GM12878 (cell line): Measurements from ENCODE around the gene STAT5A. TPM values are rescaled to one million over a fixed set of nuclear protein-coding genes. Genes with fewer than 3 reads are reported as not detected.

ENCODE experiments used
- ATAC-seq: fragments of 200-7000 bp; cut with Tn5 transposase; 3 replicates; pipeline ENCODE4 v1.9.1; 2020; ENCODE audit warnings: mild to moderate bottlenecking, moderate library complexity
- BruUV-seq: library from RNA; stranded (reverse); fragments of 400-500 nt; replicated peaks from 2 replicates; lab custom pipeline; 2021; lab: Mats Ljungman, UMichigan
- CTCF ChIA-PET: fragments of 300-600 bp; sonication (Branson Sonifier 250); formaldehyde crosslinking; extraction: SDS; loops from one replicate; lab custom pipeline; 2021; ENCODE audit warnings: inconsistent platforms; lab: Yijun Ruan, JAX
- POLR2A ChIA-PET: fragments of 350-600 bp; formaldehyde crosslinking; extraction: SDS; loops from one replicate; lab custom pipeline; 2021; ENCODE audit warnings: inconsistent platforms; lab: Charles Lee
- RAD21 ChIA-PET: fragments of 300-600 bp; sonication (Branson Sonifier 250); formaldehyde crosslinking; loops from one replicate; lab custom pipeline; 2023; ENCODE audit warnings: antibody characterized with exemption; ENCODE audit not compliant: unreplicated experiment; lab: Charles Lee
- SMC1A ChIA-PET: fragments of 300-600 bp; sonication (Branson Sonifier 250); formaldehyde crosslinking; loops from one replicate; lab custom pipeline; 2023; ENCODE audit not compliant: unreplicated experiment, uncharacterized antibody; lab: Charles Lee
- DNase-seq: peaks from one replicate; pipeline ENCODE4 v3.0.0-alpha.2; 2011; ENCODE audit warnings: low read depth, low spot score
- FAIRE-seq: peaks from 3 replicates; lab custom pipeline; 2011; peaks lifted over from hg19 to GRCh38; lab: Jason Lieb, UNC
- H2AFZ ChIP-seq: 2 replicates; pipeline ENCODE4 v1.6.0; 2011; ENCODE audit warnings: low read depth, low read length, control low read depth; ENCODE audit not compliant: control insufficient read depth
- H3K27ac ChIP-seq: 2 replicates; pipeline ENCODE4 v1.5.1; 2011; ENCODE audit warnings: control low read depth; ENCODE audit not compliant: control insufficient read depth, insufficient read depth
- H3K27me3 ChIP-seq, 2 experiments: replicated peaks in 1 of 2; 2 replicates each; pipeline versions ENCODE4 v1.6.0 to v1.6.1; 2011; ENCODE audit warnings: low read length in 1 of 2; ENCODE audit not compliant: control insufficient read depth in 2 of 2, insufficient read depth in 2 of 2
- H3K36me3 ChIP-seq, 2 experiments: 2 replicates each; pipeline ENCODE4 v1.5.1; 2011; ENCODE audit warnings: low read length in 1 of 2; ENCODE audit not compliant: control insufficient read depth in 2 of 2, insufficient read depth in 2 of 2
- H3K4me1 ChIP-seq: 2 replicates; pipeline ENCODE4 v1.6.1; 2011; ENCODE audit warnings: mild to moderate bottlenecking, low read length, moderate library complexity, mixed read lengths; ENCODE audit not compliant: control insufficient read depth, insufficient read depth
- H3K4me2 ChIP-seq: 2 replicates; pipeline ENCODE4 v1.6.0; 2011; ENCODE audit warnings: control low read depth; ENCODE audit not compliant: control insufficient read depth, insufficient read depth
- H3K4me3 ChIP-seq: fragments of 200-600 bp; sonication (generic); 2 replicates; pipeline ENCODE4 v1.5.1; 2016
- H3K79me2 ChIP-seq: 2 replicates; pipeline ENCODE4 v1.6.0; 2011; ENCODE audit warnings: low read length; ENCODE audit not compliant: control insufficient read depth, insufficient read depth
- H3K9ac ChIP-seq: 2 replicates; pipeline ENCODE4 v1.8.0; 2011; ENCODE audit warnings: low read length, control low read depth, mixed read lengths; ENCODE audit not compliant: control insufficient read depth, insufficient read depth
- H3K9me3 ChIP-seq: replicated peaks from 3 replicates; pipeline ENCODE4 v1.5.1; 2011; ENCODE audit warnings: mild to moderate bottlenecking, low read length; ENCODE audit not compliant: control insufficient read depth, insufficient read depth
- H4K20me1 ChIP-seq: 2 replicates; pipeline ENCODE4 v1.6.0; 2011; ENCODE audit not compliant: control insufficient read depth, insufficient read depth
- CEBPB ChIP-seq, 2 experiments: fragments of 150-350 bp in 1 of 2; IDR thresholded peaks; 2 replicates each; pipeline ENCODE4 v1.6.1; 2012 to 2014; ENCODE audit warnings: low read depth in 2 of 2, low read length in 2 of 2, borderline replicate concordance in 1 of 2, inconsistent platforms in 1 of 2
- RBBP5 ChIP-seq: fragments of 200-600 bp; sonication (generic); conservative IDR thresholded peaks from 2 replicates; pipeline ENCODE4 v1.6.1; 2016
- RCOR1 ChIP-seq: conservative IDR thresholded peaks from 2 replicates; pipeline ENCODE4 v1.6.1; 2012; ENCODE audit warnings: low read depth, low read length, improper control_type of control experiment
- TCF12 ChIP-seq: IDR thresholded peaks from 2 replicates; pipeline ENCODE4 v1.6.1; 2011; ENCODE audit warnings: low read depth, mild to moderate bottlenecking, low read length
- ZNF622 ChIP-seq: fragments of 450-650 bp; IDR thresholded peaks from 2 replicates; pipeline ENCODE4 v1.6.1; 2017; ENCODE audit warnings: mild to moderate bottlenecking, inconsistent platforms
- WGBS: methylation state at CpG from one replicate; pipeline ENCODE4 v1.1.6; 2016; ENCODE audit warnings: low lambda C conversion rate; ENCODE audit not compliant: insufficient replicate concordance, insufficient coverage; ENCODE audit errors: missing lambda C conversion rate; 5-methylcytosine and 5-hydroxymethylcytosine counted together
- in situ Hi-C: fragments of 300-500 bp; cut with MboI; formaldehyde crosslinking; loops from 9 replicates; pipeline ENCODE4 v1.14.3; 2018; ENCODE audit warnings: mixed read lengths
- intact Hi-C: fragments of 100-400 bp; cut with micrococcal nuclease; formaldehyde crosslinking; loops from one replicate; pipeline ENCODE4 v1.14.2; 2022; ENCODE audit not compliant: unreplicated experiment
- polyA plus RNA-seq, 11 experiments: library from polyadenylated mRNA; depleted of rRNA in 4 of 11; unstranded in 6 of 11; stranded (reverse) in 5 of 11; fragments of >200 nt; fragmentation: Nextera tagmentation in 4 of 11; fragmentation: Illumina TruSeq in 1 of 11; extraction: Ambion mirVana in 4 of 11; extraction: Trizol in 1 of 11; gene quantifications; 1 replicate in 1 of 11; 2 replicates in 10 of 11; pipeline versions ENCODE4 v1.2.1 to v1.2.3, GENCODE V29; 2011 to 2016; ENCODE audit warnings: inconsistent platforms in 2 of 11, missing spikeins in 2 of 11, low read depth in 1 of 11
- total RNA-seq, 4 experiments: library from RNA; depleted of rRNA in 3 of 4; stranded (reverse); fragments of >200 nt in 3 of 4; fragmentation: Illumina TruSeq in 1 of 4; extraction: Trizol in 1 of 4; gene quantifications; 2 replicates each; pipeline versions ENCODE4 v1.2.1 to v1.2.3, GENCODE V29; 2013 to 2021

Gene STAT5A
- total and polyA plus RNA-seq, 10 of the 15 experiments (the other 5 are each of a cell fraction or from before 2014, with no cell fraction given), result 14.8 to 86.4 (median 41.5) TPM

GRCh38 chr17:42294469-42295398 is 6.4 kb downstream of the STAT5A start:
- H3K4me2 ChIP-seq, result no peak overlapping the region
- H3K4me3 ChIP-seq, result no peak overlapping the region
- intact Hi-C loops, result no loop called here
- no peak overlapping the region for H3K27ac ChIP-seq
- no TSS peak for BruUV-seq
- no peak for TF ChIP-seq TCF12
- no peak for TF ChIP-seq ZNF622
- no peak for TF ChIP-seq RCOR1
- no peak for TF ChIP-seq RBBP5
- no peak for TF ChIP-seq CEBPB (IDR thresholded peaks at IDR 0.05; ENCODE audit: borderline replicate concordance in 1 of 2, low read depth in 2 of 2, low read length in 2 of 2)
- TF ChIP-seq, all 136 proteins: peak for 0
- ChIA-PET POLR2A (interaction anchor here (0.5 to 1.2 kb wide), 5 partner anchors 14 to 426 kb away, joined by 3 to 7 read pairs (median 4); no protein-coding TSS in a partner anchor), RAD21 (interaction anchor here (1.3 kb wide), 1 partner anchor 73 kb away, joined by 4 read pairs; no protein-coding TSS in a partner anchor), CTCF (interaction anchor here (1.0 kb wide), 1 partner anchor 28 kb away, joined by 3 read pairs; no protein-coding TSS in a partner anchor), SMC1A (interaction anchor here (2.2 kb wide), 1 partner anchor 19 kb away, joined by 6 read pairs; no protein-coding TSS in a partner anchor)
- no peaks in the 10 kb centered on the region; the same call in 1 of the 2 replicates for H3K4me1 ChIP-seq
- in situ Hi-C loops, result no loop called here
- no peak for ATAC-seq
- H3K9me3 ChIP-seq, result no peaks in the 10 kb centered on the region
- no peak for FAIRE-seq
- no peaks in the 10 kb centered on the region for H3K27me3 ChIP-seq
- H4K20me1 ChIP-seq, result no peaks in the 10 kb centered on the region
- H2AFZ ChIP-seq, result no peak overlapping the region
- peaks cover 6 to 8% of the 10 kb centered on the region in 2 experiments; a peak in 3 of 4 replicates for H3K36me3 ChIP-seq
- no peak for DNase-seq
- H3K79me2 ChIP-seq, result peaks cover 11% of the 10 kb centered on the region
- H3K9ac ChIP-seq, result no peak overlapping the region
- WGBS, result 90% methylated on average over 11 of the region's 12 CpGs
